Activated T-cell treated with anti-CD3 and anti-CD28 coated beads, Interleukin-2, amount 50 U/mL, for 48 hours (primary cell): ENCODE results near the gene TRPC6.

ENCODE experiments used
- DNase-seq, 2 experiments: peaks; one replicate each; pipeline ENCODE4 v3.0.0-alpha.2; 2020

TRPC6 gene

DNA sequence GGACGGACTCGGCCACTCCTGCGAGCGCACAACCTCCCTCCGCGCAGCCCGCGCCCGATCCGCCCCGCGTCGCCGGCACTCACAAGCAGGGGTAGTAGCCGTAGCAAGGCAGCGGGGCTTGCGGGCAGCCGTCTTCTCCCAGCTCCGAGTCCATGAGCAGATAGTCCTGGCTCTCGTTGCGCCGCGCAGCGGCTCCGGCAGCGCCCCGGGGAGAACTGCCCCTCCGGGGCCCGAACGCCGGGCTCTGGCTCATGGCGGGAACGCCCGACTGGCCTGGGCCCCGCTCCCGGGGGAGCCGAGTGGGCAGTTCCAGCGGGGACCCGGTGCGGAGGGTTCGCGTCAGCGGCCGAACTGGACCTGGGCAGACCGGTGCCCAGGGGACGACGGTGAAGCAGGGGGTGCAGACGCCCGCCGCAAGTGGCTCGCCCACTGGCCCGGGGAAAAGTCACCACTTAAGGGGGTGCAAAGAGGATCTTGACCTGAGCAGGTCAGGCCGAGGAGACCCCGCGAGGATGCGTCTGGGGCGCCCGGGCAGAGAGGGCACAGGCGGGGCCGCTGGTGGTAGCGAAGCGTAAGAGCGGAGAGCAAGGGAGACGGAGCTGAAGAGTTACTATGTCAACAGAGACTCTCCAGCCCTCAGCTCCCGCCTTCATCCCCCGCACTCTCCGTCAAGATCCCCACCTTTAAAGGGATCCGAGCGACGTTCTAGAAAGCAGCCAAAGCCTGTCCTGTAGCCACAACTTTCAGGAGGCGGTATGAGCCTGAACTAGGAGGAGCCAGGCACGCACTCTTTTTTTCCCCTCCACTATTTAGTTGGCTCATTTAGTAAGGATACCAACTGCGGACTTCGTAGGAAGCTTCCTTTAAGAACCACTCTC is at the start of gene TRPC6:
TRPC6 (minus strand) TSS at position 757 of the 878 bp plus-strand sequence; CDS start at position 253, 504 bp downstream.
- no peak for DNase-seq

DNA sequence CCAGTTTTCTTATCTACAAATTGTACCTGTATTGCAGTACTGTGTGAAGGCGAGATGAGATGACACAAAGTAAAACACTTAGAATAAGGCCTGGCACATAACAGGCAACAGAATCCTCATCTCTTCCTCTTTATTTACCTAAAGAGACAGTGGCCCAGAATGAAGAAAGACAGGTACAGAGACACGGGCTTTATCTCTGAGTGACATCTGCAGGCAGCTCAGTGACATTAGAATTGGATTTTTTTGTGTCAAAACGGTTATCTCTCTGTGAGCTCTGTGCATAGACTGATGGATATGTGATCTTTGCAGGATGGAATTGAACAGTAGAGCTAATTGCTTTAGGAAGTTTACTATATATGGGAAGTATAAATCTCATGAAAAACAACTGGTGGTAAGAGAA is 36.2 kb upstream of the TRPC6 start:
- no peak for DNase-seq

DNA sequence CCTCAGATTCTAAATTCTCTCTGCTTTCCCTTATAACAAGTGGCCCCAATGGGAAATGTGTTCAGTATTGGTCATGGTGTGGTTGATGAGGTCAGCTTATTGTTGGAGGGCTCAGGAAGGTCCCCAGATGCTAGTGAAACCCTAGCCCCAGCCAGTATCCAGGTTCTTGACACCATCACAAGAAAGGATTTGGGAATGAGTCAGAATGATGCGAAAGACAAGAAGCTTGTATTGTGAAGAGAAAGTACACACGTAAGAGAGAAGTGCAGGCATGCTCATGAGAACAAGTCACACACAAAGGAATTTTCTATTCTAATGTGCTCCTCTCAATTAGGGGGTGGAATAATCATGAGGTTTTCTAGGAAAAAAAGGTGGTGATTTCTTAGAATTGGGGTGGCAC is 34.9 kb upstream of the TRPC6 start:
- no peak for DNase-seq

DNA sequence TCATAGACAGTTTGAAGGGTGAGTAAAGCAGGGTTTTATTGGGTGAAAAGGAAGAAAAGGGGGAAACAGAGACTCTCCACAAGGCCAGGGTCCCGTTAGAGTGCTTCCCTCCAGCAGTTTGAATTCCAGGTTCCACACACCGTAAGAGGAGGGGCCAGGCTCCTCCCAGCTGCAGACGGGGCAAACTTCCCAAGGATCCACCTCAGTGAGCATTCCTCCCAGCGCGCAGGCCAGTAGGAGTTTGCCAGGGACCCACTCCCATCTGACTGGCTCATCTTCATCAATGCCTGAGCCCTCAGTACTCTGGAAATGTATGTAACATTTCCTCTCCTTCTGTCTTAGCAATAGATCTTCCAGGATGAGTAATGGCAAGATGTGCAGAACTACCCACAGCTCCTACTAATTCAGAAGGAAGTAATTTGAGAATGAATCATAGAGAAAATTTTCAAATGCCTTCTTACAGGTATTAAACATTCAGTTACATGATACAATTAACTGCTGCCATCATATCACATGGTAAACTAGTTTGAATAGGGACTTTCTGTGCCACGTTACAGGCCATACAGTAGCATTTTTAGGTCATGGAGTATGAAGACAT is 34.0 kb upstream of the TRPC6 start:
- DNase-seq: no peak

DNA sequence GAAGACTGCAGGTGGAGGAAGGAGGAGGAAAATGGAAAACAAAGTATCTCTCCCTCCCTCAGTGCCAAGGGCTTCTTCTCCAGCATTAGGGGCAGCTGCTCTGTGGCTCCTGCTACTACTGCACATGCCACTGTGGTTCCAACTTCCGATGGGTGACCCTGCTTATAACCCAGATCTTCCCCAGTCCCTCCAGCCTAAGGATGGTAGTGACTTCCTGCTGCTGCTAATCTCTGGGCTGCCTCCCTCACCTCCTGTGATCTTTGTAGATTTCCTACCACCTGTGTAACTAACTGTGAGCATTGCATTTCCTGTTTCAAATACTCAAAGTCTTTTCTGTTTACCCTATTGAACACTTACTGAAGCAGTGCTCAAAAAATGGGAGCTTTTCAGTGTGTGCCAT is 28.7 kb upstream of the TRPC6 start:
- no peak for DNase-seq

DNA sequence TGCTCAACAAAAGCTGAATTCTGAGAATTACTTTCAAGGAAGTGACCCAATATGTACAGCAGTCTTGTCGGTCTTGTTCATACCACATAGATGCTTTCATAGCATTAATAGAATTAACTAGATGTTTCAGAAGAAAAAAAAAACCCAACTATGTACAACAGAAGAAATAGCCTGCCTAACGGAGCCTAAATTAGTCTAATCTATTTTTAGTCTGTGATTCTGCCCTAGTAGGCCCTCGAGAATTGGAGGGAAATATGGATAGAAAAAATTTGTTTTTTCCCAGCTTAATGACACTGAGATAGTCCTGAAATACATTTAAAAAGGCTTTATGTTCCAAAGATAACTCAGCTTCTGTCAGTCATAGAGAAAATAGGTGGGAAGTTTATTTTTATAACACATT is 17.1 kb upstream of the TRPC6 start:
- no peak for DNase-seq

DNA sequence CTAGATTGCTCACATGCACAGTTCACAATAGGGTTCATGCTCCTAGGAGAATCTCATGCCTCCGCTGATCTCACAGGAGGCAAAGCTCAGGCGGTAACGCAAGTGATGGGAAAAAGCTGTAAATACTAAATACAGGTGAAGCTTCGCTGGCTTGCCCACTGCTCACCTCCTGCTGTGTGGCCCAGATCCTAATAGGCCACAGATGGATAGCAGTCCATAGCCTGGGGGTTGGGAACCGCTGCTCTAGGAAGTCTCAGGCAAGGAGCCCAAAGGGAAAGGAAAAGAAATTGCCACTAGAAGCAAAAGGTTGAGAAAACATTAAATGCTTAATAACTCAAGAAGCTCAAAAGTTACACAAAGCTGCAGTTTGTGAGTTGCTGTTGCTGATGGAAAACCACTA is 3.2 kb upstream of the TRPC6 start:
- no peak for DNase-seq

DNA sequence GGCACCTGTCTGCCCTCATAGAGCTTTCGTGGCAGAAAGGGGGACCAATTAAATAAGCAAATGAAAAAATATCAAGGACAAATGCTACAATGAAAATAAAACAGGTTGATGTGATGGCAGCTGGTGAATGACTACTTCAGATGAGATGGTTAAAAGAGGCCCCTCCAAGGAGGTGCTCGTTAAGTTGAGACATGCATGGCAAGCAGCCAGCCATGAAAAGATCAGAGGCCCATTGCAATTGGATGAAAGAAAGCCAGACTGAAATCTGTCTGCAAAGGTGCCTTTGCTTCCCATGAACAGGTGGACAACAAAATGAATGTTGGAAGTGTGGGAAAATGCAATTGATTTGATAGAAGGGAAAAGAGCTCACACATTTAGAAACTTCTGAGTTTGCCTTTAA is 848 bp upstream of the TRPC6 start:
- DNase-seq: no peak

DNA sequence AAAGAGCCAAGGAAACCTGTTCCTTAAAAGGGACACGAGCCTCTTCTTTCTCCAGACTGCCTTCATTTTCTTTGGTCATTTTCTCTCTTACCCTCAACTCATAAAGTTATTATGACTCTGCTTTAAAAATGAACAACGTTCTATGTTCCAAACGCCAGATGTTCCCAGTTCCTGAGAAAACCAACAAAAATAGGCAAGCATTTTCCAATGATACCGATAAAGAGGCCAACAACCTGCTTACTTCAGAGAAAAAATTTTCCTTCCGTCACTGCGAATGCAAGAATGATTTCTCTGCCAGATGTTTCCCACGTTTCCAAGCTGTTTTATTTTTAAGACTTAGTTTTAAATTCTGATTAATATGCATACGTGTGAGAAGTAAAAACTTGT is 315 bp upstream of the TRPC6 start:
- no peak for DNase-seq

DNA sequence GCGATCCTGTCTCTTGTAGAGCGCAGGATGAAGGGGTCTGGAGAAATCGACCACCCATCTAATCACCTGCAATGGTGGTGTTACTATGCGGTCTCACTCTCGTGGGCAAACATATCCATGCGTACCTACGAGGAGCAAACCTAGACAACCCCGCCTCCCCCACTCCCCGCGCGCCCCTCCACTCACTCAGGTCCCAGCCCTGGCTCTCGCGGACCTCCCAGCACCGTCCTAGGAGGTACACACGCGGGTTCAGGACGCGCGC is 887 bp downstream of the TRPC6 start:
- no peak for DNase-seq

DNA sequence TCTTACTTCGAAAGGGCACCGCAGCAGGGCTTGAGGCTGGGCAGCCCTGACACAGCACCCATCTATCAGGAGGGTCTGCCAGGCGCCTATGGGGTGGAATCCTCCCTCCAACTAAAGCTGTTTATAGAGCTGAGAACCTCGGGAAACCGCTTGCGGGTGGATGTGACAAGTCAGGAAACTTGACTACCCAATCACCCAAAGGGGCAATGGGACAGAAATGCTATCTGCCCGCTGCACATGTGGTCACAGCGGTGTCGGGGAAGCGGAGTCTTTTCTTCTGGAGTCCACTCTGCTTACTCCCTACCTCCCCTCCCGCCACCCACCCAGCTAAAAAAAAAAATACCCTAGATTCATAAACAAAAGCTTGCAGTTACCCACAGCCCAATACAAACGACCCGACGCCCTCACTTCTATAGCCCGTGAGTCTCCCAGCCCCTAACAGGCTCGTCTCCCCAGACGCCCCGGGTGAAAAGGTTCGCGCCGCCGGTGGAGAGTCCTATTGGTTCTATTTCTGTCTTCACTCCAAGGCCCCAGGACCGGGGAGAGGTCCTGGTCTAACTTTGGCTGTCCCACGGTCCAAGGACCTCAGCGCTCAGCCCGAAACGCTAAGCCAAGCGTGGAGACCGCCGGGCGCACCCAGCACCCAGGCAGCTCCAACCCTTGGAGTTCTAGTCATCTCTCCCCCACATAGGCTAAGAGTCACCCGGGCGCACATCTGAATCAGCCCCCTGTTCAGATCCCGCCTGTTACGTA is 1.4 kb downstream of the TRPC6 start:
- DNase-seq: no peak

DNA sequence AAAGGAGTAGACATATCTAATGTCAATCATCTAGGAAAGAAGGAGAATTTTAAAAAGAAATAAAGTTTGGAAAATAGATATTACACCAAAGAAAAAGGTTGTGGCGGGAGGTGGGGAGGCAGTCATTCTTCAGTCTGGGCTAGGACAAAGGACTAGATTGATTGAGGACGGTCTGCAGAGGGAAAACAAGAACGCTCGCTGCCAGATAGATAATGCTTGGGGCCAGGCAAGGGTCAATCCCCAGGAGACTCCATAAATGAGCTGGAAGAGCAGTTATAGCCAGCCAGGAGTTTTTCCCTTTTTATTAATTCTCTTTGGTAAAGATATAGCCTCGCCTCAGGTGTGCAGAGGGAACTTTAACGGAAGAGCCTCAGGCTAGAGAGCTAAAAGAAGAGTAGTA is 6.3 kb downstream of the TRPC6 start:
- no peak for DNase-seq

DNA sequence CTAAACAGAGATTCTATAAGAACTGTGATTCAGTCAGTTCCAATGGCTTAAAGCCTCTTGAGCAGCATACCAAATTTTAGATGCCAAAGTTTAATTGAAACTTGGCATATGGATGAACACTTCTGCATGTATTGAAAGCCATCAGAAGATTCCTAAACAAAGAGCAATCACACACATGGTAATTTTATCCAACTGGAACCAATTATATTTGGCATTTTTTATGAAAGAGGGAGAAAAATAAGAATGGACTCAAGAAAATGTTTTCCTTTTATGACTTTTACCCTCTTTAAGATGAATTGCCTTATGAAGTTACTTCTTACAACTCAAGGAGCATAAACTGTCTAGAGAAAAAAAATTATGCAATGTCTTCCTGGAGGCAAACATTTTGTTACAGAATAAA is 7.4 kb downstream of the TRPC6 start:
- DNase-seq: no peak

DNA sequence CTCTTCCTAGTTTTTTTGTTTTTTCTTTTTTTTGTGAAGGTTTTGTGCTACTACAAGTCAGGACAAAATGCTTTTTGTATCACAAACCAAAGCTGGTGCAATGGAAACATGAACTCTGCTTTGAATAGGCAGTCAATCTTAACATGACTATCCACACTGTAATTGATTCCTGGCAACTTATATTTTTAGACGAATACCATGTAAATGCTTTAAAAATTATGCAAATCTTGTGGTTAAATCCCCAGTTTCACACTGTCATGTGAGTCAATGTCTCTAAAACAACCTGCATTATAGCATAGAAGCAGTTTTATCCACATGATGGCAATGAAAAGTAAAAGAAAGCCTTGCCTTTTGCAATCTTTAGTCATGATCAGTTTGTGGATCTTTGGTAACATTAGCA is 8.9 kb downstream of the TRPC6 start:
- DNase-seq: no peak

DNA sequence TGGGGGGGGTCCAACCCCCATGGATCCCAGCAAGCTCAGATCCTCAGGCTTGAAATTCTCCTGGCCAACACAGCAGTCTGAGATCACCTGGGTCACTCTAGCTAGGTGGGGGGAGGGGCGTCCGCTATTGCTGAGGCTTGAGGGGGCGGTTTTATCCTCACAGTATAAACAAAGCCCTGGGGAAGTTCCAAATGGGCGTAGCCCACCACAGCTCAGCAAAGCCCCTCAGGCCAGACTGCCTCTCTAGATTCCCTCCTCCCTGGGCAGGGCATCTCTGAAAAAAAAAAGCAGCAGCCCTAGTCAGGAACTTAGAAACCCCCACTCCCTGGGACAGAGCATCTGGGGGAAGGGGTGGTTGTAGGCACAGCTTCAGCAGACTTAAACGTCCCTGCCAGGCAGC is 16.7 kb downstream of the TRPC6 start:
- DNase-seq: no peak

DNA sequence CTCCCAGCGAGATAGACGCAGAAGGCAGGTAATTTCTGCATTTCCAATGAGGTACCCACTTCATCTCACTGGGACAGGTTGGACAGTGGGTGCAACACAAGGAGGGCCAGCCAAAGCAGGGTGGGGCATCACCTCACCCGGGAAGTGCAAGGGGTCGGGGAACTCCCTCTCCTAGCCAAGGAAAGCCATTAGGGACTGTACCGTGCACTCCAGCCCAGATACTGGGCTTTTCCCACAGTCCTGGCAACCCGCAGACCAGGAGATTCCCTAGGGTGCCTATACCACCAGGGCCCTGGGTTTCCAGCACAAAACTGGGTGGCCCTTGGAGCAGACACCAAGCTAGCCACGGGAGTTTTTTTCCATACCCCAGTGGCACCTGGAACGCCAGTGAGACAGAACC is 17.2 kb downstream of the TRPC6 start:
- DNase-seq: no peak

DNA sequence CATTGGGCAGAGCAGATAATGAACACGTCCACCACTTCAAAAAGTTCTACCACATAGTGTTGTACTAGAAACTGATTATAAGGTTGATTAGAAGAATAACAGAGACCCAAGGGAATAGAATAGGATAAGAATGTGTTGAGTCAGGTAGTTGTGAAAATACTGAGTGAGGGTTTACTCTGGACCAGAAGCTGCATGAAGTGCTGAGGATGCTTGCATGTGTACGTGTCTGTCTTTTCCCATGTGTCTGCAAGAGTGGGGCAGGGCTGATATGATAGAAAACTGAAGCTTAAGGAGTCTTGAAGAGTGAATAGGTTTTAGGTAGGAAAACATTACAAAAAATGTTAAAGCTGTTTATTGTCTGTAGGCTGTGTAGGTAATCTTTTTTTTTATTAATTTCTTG is 20.6 kb downstream of the TRPC6 start:
- DNase-seq: no peak

DNA sequence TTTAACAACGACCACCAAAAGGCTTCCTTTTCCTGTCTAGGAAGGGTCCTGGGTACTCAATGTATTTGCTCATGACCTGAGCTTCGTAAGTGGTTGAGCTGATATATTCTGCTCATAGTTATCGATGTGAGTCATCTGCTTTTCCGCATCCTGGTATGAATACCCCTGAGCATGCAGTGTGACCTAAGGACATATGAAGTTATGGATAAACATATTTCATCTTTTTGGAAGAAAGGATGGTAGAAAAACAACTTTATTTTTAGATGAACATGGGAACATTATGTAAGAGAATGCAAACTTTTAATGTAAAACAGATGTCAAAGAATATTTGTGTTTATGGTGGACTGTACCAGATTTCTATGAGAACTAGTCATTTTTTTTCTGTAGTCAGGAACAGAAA is 28.4 kb downstream of the TRPC6 start:
- no peak for DNase-seq

DNA sequence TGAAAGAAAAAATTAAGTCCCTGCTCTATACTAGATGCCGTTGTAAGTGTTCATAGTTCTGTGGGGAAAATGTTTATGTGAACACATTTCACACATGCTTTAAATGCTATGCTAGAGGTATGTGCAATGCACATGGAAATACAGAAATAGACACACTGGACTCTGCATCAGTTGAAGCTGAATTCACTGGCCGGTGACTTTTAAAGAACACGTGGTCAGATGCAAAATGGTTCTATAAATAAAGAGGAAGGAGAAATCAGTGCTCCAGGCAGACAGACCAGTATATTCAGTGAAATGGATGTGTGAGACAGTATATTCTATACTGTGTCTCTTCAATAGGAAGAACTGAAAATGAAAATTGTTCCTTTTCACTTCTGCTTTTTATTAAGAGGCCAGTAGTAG is 29.9 kb downstream of the TRPC6 start:
- no peak for DNase-seq

DNA sequence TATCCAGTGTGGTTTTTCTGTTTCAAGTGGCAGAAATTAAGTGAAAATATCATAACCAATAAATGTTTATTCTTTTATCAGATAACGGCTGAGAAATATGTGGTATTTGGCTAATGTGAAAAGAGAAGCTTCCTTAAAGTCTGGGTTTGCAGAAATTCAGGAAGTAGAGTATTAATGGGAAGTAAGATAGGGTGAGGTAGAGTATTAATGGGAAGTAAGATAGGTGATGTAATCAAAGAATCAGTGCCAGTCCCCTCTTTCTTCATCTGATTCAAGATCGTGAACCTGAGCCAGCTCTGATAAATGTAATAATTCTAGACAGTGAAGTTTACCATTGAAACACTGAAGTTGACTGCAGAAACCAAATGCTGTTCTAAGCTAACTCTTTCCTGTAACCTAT is 30.9 kb downstream of the TRPC6 start:
- DNase-seq: no peak

DNA sequence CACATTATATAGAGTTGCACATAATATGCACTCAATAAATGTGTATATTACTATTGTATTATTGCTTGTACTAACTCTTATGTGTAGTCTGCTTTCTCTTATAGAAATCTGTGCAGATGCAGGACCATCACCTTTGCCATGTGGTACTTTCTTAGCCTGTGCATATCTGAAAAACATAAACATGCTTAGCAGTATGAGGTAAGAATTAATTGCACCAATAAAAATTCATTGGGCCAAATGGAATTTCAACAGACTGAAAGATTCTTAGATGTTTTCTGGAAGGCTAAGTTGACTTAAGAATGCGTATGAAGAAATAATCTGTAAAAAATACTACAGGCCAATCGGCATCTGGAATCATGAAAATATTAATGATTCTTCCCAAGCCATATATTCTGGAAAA is 55.3 kb downstream of the TRPC6 start:
- DNase-seq: no peak

DNA sequence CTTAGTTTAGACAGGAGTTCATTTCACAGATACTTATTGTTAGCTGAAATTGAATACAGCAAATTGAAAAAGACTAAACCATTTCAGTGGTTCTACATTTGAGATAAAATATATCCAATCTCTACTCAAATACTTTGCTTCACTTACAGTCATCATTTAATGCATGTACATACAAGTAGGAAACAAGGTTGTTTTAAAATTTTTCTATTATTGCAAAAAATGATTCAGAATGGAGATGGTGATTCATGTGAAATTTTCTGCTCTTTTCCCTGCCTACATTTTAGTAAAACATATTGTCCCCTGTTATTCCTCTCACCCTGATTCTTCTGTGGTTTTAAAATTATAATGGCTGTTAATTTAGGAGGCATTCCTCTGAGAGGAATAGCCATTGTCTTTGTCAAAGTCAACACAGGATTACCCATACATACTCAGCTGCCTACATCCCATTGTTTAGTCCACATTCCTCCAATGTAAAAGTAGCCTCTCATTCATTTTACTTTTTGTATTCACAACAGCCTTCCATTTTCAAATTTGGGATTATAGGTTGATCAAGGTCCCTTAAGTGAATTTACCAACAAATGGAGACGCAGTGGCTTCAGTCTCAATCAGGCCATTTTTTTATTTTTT is 60.1 kb downstream of the TRPC6 start:
- no peak for DNase-seq

DNA sequence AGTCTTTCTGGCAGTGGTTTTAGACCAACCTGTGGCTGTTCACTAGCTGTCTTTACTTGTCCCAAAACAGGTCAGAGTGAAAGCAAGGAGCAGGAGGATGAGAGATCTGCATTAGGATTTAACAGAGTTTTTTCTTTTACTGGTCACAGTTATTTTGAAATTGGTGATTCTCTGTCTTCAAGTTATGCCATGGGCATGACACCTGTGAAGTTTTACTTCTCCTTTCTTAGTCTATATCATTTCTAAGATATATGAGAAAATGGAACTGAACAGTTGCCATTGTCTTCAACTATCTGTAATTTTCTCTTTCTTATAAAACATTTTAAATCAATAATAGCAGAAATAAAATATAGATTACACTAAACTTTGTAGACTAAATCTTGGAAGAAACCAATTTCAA is 60.6 kb downstream of the TRPC6 start:
- DNase-seq: no peak

DNA sequence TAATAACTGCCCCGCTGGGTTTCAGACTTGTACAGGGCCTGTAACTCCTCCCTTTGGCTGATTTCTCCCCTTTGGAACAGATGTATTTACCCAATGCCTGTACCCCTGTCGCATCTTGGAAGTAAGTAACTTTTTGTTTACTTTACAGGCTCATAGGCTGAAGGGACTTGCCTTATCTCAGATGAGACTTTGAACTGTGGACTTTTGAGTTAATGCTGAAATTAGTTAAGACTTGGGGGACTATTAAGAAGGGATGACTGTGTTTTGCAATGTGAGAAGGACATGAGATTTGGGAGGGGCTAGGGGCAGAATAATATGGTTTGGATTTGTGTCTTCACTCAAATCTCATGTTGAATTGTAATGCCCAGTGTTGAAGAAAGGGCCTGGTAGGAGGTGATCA is 62.0 kb downstream of the TRPC6 start:
- no peak for DNase-seq
